ENCODE measurements around the gene CASKIN2.
"Not testable (repeated sequence)": the region's sequence is repeated elsewhere in the genome, so short reads cannot be mapped to it uniquely, and the experiment has no call there.

The CASKIN2 gene

GRCh38 chr17:75520413-75520812 lies 5.1 kb upstream of the CASKIN2 start:
- DNase-seq = not testable (repeated sequence)

- no peak for DNase-seq
Observed at GRCh38 chr17:75518983-75519537, 3.7 kb upstream of the CASKIN2 start.

DNA sequence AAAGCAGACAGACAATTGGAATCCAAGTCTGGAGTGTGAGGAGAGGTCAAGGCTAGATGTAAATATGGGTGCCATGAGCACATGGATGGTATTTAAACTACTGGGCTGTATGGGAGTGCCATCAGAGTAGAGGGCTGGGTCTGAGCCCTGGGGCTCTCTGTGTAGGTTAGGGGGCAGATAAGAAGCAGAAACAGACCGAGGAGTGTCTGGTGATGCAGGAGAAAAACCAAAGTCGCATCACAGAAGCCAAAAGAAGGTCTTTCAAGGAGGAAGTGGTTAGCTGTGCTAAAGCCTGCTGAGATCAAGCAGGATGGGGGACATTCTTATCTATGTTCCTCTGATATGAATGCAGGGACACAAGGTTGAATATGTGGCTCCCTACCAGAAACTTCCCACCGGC lies 2.9 kb upstream of the CASKIN2 start:
- DNase-seq = no peak

- no peak for DNase-seq
Observed at GRCh38 chr17:75517297-75517865, 2.0 kb upstream of the CASKIN2 start.

DNA sequence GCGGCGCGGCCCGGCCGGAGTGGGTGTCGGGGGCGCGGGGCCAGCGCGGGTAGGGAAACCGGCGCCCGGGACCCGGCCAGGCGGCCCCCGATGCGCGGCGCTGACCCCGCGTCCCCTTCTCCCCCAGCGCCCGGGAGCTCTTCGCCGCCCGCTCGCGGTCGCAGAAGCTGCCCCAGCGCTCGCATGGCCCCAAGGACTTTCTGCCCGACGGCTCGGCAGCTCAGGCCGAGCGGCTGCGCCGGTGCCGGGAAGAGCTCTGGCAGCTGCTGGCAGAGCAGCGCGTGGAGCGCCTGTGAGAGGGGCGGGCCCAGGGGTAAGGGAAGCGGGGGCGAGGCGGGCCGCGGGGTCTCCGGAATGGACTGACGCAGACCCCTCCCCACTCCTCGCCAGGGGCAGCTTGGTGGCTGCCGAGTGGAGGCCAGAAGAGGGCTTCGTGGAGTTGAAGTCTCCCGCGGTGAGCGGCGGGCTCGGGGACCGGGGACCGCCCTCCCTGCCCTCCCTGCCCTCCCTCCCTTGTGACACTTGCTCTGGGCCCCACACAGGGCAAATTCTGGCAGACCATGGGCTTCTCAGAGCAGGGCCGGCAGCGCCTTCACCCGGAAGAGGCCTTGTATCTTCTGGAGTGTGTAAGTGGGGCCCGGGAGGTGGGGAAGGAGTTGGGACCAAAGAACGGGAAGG lies 1.4 kb upstream of the CASKIN2 start:
- DNase-seq = peak; percentile 39

- DNase-seq = peak; percentile 91
Observed at GRCh38 chr17:75516255-75516618, 900 bp upstream of the CASKIN2 start, which contains the start of gene TSEN54. Gene TSEN54, plus strand, starts transcription at chr17:75516528. Its CDS starts 33 bp downstream, at chr17:75516561.

- DNase-seq = peak; percentile 42
Observed at GRCh38 chr17:75514919-75515495, 330 bp downstream of the CASKIN2 start.

DNA sequence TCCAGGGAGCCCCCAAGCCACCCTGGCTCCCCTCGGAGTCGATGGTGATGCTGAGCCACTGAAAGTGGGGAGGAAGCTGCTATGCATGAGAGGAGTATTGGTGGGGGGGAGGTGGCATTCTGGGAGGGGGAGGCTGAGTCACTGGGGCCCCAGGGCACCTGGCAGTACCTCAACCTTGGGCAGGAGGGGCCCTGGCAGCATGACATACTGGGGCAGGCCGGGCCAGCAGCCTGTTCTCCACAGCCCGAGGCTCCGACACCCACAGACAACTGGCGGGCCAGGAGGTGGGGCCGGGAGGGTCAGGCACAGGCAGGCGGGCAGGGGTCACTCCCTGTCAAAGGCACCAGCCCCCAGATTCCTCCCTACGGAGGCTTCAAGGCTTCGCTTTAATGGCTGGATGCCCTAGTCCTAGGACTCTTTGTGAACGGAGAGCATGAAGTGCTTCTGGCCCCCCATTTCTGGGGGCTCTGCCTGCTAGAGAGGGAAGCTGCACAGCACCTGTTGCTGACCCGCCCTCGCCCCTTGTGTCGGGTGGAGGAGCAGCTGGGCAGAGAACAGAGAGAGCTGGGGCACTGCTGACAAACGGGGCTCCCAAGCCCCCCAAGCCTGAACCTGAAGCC lies 928 bp downstream of the CASKIN2 start:
- DNase-seq = peak; percentile 66

- no peak for DNase-seq
Observed at GRCh38 chr17:75513641-75514000, 1.7 kb downstream of the CASKIN2 start.

- peak; percentile 28 for DNase-seq
Observed at GRCh38 chr17:75512926-75513640, 2.3 kb downstream of the CASKIN2 start.

DNA sequence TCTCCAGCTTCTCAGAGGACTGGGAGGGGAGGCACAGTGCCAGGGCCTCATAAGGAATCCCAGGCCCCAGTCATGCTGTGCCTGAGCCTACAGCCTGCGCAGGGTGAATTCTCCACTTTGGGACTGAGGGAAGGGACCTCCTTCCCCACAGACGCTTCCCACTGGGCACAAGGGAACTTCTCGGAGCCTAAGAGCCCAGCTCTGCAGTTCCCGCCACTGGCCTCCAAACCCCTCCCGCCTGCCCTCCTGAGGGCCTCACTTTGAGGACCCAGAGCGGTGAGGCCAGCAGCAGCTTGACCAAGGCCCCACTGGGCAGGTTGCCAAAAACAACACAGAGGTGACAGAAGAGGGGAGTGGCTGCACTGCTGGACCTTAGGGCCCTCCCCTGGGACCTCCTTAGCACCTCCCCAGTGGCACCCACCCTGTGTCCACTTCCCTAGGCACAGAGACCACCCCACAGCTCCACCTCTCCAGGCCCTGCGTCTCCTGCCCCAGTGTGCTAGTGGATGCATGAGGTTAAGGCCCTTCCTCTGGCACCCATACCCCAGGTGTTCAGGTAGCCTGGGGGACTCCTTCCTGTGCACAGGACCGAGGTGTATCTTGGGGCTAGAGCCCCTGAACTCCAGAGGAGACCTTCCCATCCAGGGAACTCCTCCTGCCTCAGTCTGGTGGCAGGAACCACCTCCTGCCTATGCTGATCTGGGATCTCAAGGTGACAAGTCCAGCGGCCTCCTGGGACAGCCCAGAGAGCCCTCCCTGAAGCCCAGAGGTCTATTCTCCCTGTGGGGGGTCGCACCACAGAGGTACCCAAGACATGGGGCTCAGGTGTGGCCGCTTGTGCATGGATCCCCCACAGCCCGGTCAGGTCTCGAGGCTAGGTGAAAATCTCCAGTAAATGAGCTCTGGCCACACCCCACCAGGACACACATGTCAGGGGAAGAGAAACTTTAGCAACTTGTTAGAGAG lies 3.4 kb downstream of the CASKIN2 start:
- DNase-seq = peak; percentile 29

DNA sequence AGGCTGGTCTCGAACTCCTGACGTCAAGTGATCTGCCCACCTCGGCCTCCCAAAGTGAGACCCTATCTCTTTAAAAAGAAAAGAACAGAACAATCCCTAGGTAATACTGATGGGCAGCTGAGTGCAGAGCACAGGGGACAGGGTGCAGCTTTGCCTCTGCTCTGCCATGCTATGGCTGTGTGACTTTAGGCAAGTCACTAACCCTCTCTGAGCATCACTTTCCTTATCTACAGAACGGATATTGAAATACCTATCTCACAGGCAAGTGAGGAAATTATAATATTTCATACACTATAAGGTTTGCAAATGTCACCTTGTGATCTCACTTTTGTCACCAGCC lies 4.1 kb downstream of the CASKIN2 start:
- no peak for DNase-seq

GRCh38 chr17:75509528-75510258 lies 5.6 kb downstream of the CASKIN2 start:
- DNase-seq = no peak

GRCh38 chr17:75508931-75509361 lies 6.4 kb downstream of the CASKIN2 start:
- DNase-seq = no peak

- peak; percentile 26 for DNase-seq
Observed at GRCh38 chr17:75507733-75508719, 7.3 kb downstream of the CASKIN2 start.

GRCh38 chr17:75506888-75507287 lies 8.4 kb downstream of the CASKIN2 start:
- no peak for DNase-seq

DNA sequence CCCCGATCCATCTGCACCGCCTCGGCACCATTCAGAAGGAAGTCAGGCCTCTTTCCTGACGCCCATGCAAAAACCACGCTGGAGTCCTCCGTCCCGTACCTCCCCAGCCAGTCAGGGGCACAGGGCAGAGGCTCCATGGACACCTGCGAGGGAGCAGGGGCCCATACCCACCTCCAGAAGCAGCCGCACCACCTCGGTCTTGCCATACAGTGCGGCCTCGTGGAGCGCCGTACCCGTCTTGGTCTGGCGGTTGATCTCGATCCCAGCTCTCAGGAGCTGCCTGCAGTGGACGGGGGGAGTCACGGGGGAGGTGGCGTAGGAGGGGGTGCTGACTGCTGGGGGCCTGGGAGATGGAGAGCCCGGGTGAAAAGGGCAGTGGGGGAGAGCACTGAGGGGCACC lies 9.2 kb downstream of the CASKIN2 start:
- no peak for DNase-seq

GRCh38 chr17:75505640-75506039 lies 9.7 kb downstream of the CASKIN2 start:
- DNase-seq = no peak

DNA sequence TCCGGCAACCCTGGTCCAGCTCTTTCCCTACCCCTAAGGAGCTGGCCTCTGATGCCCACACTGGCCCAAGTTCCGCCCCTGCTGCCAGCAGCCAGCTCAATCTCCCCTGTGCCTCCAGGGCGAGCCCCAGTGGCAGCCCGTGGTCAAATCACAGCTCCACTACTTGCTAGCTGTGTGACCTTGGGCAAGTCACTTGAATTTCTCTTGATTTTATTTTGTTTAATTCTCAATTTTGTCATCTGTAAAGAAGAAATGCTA lies 10.3 kb downstream of the CASKIN2 start:
- no peak for DNase-seq

All from EL (cell line).